Activated CD4-positive, alpha-beta T cell treated with anti-CD3 and anti-CD28 coated beads for 4 hours (primary cell): ENCODE data around the gene RUFY4.
"Not testable (repeated sequence)": the region's sequence is repeated elsewhere in the genome, so short reads cannot be mapped to it uniquely, and the experiment has no call there.

Source experiments
- DNase-seq, 2 donors: peaks; one replicate each; pipeline ENCODE4 v3.0.0-alpha.2; 2020

The RUFY4 gene

DNA sequence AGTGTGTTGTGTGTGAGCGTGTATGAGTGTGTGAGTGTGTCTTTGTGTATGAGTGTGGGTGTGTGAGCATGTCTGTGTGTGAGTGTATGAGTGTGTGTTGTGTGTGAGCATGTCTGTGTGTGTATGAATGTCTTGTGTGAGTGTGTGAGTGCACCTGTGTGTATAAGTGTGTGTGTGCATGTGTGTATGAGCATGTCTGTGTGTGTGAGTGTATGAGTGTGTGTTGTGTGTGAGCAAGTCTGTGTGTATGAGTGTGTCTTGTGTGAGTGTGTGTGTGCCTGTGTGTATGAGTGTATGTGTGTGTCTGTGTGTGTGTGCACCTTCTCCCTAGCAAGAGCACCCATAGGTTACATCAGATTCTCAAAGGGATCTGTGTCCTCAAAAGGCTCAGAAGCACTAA, 37.8 kb upstream of the RUFY4 start:
- no peak for DNase-seq

GRCh38 chr2:218031771-218032257, 37.2 kb upstream of the RUFY4 start:
- DNase-seq = no peak

- DNase-seq = no peak
These were observed 36.5 kb upstream of the RUFY4 start for GRCh38 chr2:218032336-218033171.

DNA sequence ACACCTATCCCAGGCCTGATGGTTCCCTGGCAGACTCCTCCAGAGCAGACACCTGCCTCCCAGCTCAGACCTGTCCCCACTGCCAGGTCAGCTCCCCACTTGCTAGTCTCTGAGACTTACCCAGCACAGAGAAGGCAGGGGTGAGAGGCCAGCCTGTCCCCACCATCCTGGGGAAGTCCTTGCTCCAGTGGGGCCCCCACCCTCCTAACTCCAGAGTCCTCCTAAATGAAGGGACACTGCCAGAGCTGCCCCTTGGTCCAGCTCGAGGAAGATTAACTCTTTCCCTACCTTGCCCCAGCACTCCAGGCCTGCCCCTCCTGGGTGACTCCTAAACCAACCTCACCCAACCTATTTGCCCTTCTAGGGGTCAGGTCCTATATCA, 35.9 kb upstream of the RUFY4 start:
- DNase-seq = no peak

- DNase-seq = no peak
These were observed 35.2 kb upstream of the RUFY4 start for GRCh38 chr2:218033590-218034496.

DNA sequence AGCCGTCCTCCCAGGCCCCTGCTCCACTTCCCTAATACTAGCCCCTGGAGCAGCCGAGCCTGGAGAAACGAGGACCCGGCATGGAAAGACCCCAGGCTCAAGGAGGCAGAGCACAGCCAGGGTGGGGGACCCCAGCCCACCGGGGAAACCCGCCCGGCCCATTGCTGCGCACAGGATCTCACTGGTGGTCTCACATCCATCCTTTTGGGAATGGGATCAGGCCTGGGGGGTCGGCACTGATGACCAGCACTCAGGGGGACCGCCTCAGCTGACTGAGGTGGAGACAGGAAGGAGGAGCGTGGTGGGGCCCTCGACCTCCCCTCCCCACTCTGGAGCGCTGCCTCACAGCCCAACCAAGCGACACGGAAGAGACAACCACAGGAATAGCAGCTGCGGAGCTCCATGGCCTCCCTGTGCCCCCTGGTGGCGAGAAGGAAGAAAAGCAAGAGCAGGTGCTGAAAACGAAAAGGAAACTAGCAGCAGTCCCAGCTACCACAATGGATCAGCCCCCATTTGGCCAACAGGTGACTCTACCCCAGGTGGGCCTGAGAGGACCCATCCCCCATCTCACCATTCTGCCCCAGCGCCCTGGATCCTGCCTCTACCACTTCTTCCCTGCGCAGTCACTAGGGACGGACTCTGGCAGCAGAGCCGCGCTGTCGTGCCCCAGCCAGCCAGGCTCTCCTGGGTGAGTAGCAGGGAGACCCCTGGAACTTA, 34.4 kb upstream of the RUFY4 start:
- peak; percentile 55 to 60 for DNase-seq

DNA sequence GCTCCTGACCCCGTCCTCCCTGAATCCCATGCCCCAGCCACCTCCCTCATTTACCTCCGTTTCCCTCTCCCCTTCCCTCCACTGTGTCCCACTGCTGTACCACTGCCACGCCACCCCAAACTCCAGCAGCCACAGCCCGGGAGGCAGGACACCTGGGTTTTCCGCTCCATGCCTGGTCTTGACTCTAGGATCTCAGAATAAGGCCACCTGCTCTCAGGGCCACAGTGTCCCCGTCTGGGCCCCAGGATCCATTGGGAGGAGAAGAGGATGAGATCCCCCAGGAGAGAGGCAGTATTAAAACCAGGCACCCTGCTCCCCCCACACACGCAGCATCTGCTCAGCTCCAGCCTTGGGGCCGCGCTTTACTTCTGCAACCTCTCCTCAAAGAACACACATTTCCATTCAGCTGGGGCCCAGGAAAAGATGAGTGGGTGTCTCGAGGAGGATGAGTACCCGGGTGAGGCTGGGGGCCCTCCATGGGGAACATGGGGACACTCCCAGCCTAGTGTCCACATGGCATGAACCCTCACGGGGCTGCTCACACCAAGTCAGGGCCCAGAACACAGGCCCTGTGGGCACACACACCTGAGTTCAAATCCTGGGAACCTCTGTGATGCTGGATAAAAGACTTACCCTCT, 33.5 kb upstream of the RUFY4 start:
- DNase-seq = no peak

- no peak for DNase-seq
These were observed 32.7 kb upstream of the RUFY4 start for GRCh38 chr2:218036371-218036770.

DNA sequence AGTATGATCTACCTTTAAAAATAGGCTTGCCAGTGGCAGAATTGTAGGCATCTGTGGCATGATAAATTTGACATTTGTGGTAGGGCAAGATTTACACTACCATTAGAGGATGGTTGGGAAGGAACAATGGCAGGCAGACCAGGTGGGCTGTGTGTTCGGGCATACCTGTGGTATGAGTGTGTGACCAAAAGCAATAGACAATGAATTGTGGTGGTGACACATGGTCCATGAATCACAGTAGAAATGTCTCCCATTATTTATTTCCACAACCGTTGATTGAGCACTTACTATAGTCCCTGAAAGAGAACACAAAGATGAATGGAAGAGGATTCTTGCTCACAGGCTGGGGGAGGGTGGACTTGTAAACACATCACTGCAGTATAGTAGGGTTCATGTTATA, 29.9 kb upstream of the RUFY4 start:
- DNase-seq = no peak

DNA sequence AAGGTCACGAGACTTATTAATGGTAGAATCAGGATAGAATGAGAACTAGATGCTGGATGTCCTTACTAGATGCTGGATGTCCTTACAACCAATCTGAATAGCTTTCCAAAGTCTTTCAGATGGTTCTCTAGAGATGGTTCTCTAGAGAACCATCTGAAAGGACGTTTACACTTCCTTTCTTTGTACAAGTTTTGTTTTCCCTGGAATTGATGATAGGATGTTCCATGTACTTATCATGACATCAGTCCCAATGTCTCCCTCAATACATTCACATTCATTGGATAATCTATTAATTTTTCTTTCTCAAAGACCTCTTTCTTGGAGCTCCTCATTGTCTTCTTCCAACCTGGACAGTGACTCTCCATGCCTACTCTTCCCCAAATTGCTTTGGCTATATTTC, 28.2 kb upstream of the RUFY4 start:
- no peak for DNase-seq

DNA sequence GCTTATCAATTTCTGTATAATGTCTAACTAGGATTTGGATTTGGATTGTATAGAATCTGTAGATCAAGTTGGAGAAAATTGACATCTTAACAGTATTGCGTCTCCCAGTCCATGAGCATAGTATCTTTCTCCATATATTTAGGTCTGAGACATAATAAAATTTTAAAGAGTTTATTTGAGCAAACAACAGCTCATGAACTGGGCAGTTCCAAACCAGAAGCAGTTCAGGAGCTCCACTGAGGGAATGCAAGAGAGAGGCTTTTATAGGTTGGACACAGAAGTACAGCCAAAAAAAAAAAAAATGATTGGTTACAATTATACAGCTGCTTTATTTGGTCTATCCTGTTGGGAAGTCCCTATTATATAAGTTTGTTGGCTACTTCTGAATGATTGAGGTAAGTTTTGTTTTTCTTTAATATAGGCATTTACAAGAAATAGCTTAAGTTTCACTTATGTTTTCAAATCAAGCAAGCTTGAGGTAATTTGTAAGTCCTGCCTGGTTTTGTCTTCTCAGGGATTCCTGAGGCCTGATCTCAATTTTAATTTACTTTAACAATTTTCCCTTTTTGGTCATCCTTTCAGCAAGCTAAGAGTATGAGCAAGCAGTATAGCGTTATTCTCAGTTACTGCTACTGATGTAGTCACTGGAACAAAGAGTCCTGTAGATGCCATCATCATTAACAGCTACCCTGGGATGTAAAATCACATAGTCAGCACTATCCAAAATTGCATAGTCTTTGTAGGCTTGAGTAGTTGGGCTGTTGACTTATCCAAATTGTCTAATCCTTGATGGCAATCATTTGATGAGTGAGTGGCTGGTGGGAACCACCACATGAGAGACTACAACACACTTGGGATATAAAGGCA, 27.5 kb upstream of the RUFY4 start:
- DNase-seq = no peak

GRCh38 chr2:218043100-218043499, 26.0 kb upstream of the RUFY4 start:
- DNase-seq = no peak

DNA sequence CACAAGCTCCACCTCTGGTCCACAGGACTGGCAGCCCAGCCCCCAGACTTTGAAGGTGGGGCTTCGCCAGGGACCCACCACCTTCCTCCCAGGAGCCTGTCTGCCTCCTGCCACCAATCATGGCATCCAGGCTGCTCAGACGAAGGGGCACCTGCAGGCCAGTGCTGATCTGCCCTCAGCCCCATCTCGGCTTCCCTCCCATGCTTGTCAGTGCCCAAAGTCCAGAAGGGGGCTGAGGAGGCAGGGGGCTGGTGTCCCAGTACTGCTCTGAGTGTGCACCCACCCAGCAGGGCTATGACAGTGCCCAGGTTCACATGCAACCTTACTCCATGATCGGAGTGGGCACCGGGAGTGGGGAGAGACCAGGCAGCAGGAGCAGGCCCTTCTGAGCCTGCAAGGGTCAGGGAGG, 25.3 kb upstream of the RUFY4 start:
- no peak for DNase-seq

GRCh38 chr2:218044599-218044998, 24.5 kb upstream of the RUFY4 start:
- not testable (repeated sequence) for DNase-seq

GRCh38 chr2:218046238-218046637, 22.8 kb upstream of the RUFY4 start:
- DNase-seq = no peak

DNA sequence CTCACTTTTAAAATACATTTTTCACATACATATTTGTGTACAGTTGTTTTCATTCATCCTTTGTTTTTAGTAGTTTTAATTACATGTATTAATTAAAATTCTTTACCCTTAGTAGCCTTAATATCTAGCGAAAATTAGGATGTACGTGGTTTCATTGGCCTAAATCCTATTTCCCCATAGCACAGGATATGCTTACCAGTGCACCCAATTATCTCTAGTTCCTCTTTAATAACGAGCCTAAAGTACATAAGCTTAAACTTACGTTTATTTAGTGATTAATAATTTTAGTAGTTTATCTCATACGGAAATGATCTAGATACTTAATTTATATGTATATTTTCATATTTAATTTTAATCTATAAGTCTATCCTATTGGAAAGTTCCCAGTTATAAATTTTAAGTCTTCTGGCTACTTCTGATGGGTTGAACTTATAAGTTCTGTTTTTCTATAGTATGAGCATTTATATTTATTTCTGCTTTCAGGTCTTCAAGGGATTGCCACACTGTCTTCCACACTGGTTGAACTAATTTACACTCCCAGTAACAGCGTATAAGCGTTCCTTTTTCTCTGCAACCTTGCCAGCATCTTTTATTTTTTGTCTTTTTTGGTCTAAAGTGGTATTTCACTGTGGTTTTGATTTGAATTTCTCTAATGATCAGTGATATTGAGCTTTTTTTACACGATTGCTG, 21.4 kb upstream of the RUFY4 start:
- DNase-seq = no peak

GRCh38 chr2:218051903-218052302, 17.1 kb upstream of the RUFY4 start:
- no peak for DNase-seq

DNA sequence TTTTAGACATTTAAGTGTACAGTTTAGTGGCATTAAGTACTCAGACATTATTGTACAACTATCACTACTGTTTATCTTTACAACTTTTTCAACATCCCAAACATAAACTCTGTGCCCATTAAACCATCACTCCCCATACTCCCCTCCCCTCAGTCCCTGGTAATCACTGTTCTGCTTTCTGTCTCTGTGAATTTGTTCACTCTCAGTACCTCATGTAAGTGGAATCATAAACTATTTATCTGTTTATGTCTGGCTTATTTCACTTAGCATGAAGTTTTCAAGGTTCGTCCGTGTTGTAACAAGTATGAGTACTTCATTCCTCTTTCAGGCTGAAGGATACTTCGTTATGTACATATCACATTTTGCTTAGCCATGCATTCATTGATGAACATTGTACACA, 9.8 kb upstream of the RUFY4 start:
- DNase-seq = no peak

DNA sequence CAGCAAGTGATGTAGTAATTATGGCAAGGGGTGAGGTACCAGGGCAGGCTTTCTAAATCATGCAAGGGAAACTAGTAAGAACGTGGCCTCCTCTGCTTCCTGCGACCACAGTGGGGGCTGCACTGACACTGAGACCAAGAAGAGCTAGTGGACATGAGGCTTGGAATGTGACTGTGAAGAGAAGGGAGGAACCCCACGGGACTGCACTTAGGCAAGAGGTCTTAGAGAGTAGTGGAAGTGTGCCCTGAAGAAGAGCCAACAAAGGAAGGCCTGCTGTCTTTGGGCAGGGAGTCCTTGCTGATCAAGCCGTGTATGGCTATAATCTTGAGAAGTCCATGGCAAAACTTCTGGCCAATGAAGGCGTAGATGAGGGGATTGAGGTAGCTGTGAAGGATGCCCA, 8.9 kb upstream of the RUFY4 start:
- no peak for DNase-seq

- no peak for DNase-seq
These were observed 7.9 kb upstream of the RUFY4 start for GRCh38 chr2:218060950-218061660.
